GM18520 (cell line): ENCODE results near the gene ATAD3C.
"Not testable (repeated sequence)": the region's sequence is repeated elsewhere in the genome, so short reads cannot be mapped to it uniquely, and the experiment has no call there.

ENCODE experiments used
- ATAC-seq: cut with Tn5 transposase; IDR thresholded peaks from one replicate; pipeline ENCODE4 v1.9.1; 2021; ENCODE audit not compliant: unreplicated experiment

ATAD3C gene

DNA sequence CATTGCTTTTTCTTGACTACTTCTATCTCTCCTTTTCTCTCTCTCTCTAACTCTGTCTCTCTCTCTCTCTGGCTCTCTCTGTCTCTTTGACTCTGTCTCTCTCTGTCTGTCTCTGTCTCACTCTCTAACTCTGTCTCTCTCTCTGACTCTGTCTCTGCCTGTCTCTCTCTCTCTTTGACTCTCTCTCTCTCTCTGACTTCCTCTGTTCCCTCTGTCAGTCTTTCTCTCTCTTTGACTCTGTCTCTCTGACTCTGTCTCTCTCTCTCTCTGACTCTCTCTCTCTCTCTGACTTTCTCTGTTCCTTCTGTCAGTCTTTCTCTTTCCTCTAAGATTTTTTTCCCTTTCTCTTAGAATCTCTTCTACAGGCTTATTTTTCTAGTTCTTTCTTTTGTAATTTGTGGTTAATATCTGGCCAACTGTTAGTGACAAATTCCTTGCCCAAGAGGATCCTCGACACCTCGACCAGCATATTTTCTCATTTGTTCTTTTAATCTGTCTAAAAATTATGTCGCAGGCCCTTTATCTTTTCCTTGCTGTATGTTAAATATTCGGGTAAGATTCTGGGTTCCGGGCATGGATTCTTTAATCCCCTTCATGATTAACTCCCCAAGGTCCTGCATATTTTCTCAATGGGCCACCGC lies at the start of gene ATAD3C:
Gene ATAD3C (plus strand): TSS at position 591 of the 641 bp plus-strand sequence. CDS start 995 bp downstream, outside the sequence.
- ATAC-seq: no peak

DNA sequence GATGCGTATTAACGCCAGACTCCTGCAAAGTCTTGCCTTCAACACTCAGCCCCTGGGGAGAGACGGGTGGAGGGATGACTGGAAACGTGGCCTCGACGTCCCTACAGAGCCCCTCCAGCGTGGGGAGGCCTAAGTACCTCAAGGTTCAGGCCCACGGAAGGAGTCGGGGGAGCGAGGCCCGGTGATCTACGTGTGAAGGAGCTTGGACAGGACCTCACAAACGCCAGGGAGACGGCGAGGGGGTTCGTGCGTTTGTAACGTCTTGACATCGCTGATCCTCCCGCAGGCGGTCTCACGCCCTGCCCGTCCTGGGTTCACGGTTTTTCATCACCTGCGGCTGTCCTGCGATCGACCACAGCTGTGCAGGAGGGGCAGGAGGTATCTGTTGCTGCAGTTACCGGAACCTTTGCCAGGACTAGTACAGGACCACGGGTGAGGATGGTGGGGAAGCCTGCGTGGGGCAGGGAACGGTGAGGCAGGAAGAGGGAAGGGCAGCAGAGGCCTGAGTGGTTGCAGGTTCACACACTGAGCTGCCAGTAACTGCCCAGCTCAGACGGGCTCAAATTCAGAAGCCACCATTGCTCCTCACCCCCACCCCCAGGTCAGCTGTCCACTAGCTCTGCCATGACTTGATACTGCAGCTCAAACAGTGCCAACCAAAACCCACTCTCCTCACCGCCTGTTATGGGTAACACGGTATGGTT lies 49.5 kb upstream of the ATAD3C start:
- no peak for ATAC-seq

- no peak for ATAC-seq
Observed at GRCh38 chr1:1400576-1401456, 48.7 kb upstream of the ATAD3C start.

- no peak for ATAC-seq
Observed at GRCh38 chr1:1401457-1402010, 48.0 kb upstream of the ATAD3C start.

- ATAC-seq: no peak
Observed at GRCh38 chr1:1402072-1402900, 47.2 kb upstream of the ATAD3C start.

DNA sequence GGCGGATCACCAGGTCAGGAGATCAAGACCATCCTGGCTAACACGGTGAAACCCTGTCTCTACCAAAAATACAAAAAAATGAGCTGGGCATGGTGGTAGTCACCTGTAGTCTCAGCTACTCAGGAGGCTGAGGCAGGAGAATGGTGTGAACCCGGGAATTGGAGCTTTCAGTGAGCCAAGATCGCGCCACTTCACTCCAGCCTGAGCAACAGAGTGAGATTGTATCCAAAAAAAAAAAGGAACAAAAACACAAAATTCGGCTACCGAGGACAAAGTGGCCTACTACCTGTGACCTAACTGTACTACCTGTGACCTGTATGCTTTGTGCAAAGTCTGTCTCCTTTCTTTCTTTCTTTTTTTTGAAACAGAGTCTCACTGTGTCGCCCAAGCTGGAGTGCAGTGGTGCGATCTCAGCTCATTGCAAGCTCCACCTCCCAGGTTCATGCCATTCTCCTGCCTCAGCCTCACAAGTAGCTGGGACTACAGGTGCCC lies 46.5 kb upstream of the ATAD3C start:
- ATAC-seq: not testable (repeated sequence)

GRCh38 chr1:1403653-1404052 lies 45.8 kb upstream of the ATAD3C start:
- ATAC-seq: no peak

- ATAC-seq: no peak
Observed at GRCh38 chr1:1406101-1406820, 43.2 kb upstream of the ATAD3C start.

GRCh38 chr1:1406821-1407635 lies 42.5 kb upstream of the ATAD3C start, which contains the start of gene MRPL20:
TSS of gene MRPL20 (minus strand) at chr1:1407293. CDS start at chr1:1407217, 76 bp downstream.
- peak; percentile 81 for ATAC-seq

- ATAC-seq: no peak
Observed at GRCh38 chr1:1407636-1408318, 41.7 kb upstream of the ATAD3C start.

- ATAC-seq: not testable (repeated sequence)
Observed at GRCh38 chr1:1410238-1410637, 39.3 kb upstream of the ATAD3C start.

- ATAC-seq: no peak
Observed at GRCh38 chr1:1411626-1412025, 37.9 kb upstream of the ATAD3C start.

DNA sequence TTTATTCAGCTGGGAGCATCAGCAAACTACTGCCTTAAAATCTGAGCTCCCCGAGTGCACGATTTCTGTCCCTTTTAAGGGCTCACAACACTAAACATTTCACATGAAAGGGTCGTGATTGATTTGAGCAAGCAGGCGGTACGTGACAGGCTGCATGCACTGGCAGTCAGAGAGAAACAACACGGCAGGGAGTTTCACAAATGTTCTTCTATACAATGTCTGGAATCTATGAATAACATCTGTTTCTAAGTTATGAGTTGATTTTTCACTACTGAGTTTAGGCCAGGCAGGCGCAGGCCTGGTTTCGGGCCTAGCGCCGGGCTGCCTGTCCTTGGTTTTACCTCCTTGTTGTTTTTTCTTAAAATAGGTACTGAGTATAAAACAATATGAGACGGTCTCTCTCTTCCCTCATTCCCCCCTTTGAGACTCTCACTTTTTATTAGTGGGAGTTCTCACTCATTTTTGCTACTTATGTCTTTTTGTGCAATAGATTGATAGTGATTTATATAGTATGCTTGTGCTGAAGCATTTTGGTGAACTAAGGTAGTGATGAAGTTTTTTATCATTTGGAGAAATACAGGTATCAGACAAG lies 37.1 kb upstream of the ATAD3C start:
- ATAC-seq: not testable (repeated sequence)

DNA sequence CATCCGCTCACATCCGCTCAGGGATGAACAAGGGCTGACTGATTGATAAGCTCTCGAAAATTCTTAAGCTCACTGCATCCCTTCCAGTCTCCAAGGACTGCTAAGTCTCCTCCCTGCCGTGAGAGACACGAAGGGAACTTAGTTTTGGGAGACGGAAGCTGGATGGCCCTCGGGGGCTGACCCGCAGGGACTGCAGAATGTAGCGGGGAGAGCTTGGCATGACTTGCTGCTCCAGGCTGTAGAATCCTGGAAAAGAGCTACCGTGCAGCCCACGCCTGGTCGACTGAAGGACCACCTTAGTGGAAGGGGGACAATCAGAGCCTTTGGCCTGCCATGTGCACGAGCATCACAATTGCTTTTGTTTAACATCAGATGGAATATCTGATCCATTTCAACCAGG lies 33.7 kb upstream of the ATAD3C start:
- no peak for ATAC-seq

- not testable (repeated sequence) for ATAC-seq
Observed at GRCh38 chr1:1417396-1417795, 32.1 kb upstream of the ATAD3C start.

- ATAC-seq: not testable (repeated sequence)
Observed at GRCh38 chr1:1417825-1418463, 31.5 kb upstream of the ATAD3C start.
